ENCODE data around the gene MTMR3.

DNA sequence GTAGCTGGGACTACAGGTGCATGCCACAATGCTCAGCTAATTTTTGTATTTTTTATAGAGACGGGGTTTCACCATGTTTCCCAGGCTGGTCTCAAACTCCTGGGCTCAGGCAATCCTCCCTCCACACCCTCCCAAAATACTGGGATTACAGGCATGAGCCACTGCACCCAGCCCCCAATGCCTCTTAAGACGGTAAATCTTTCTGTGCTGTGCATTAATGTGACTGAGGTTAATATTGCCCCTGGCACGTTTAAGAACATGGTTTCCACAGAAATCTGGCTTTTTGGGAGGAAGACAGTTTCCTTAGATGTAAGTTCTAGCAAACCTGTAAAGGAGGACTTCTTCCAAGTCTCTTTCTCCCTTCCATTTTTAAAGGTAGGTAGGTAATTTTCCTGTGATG lies 191.2 kb downstream of the MTMR3 start:
- TF ChIP-seq POLR2AphosphoS5 (IDR thresholded peaks at IDR 0.05; ENCODE audit: low read depth, low read length), result no peak
- no peak for TF ChIP-seq REST (IDR thresholded peaks at IDR 0.05; ENCODE audit: insufficient read depth in 1 of 2, low read depth in 2 of 2, low read length in 2 of 2)
- TF ChIP-seq TAF1 (IDR thresholded peaks at IDR 0.05; ENCODE audit: borderline replicate concordance, insufficient read depth, low read length), result no peak
- no peak for TF ChIP-seq SIN3A (IDR thresholded peaks at IDR 0.05; ENCODE audit: borderline replicate concordance, insufficient read depth, low read length)
- TF ChIP-seq FOXP2 (optimal IDR thresholded peaks at IDR 0.05; ENCODE audit: borderline replicate concordance, extremely low read depth, extremely low read length, insufficient read depth), result no peak

Measured in PFSK-1 (cell line).